Fibroblast of villous mesenchyme (primary cell): ENCODE results near the gene PCDH17. TPM values are rescaled to one million over a fixed set of nuclear protein-coding genes. Genes with fewer than 3 reads are reported as not detected.

Source experiments
- DNase-seq: peaks from one replicate; pipeline ENCODE4 v3.0.0-alpha.2; 2010; ENCODE audit warnings: low read depth
- H3K4me3 ChIP-seq: 2 replicates; pipeline ENCODE4 v1.5.1; 2011; ENCODE audit warnings: low read depth, mild to moderate bottlenecking, low read length
- CTCF ChIP-seq: IDR thresholded peaks from 2 replicates; pipeline ENCODE4 v1.5.1; 2012; ENCODE audit warnings: low read depth, mild to moderate bottlenecking, low read length; ENCODE audit not compliant: insufficient read depth
- total RNA-seq: library from RNA; depleted of rRNA; stranded (reverse); fragments of >200 nt; gene quantifications from 2 replicates; pipeline ENCODE4 v1.2.3, GENCODE V29; 2012

Gene PCDH17
- total RNA-seq, 1 donor, result 0.86 TPM

- DNase-seq, result no peak
- no peak overlapping the region for H3K4me3 ChIP-seq
- no peak for TF ChIP-seq CTCF
These were observed 95.4 kb downstream of the PCDH17 start for GRCh38 chr13:57726981-57727380.

GRCh38 chr13:57734306-57734705 lies 102.8 kb downstream of the PCDH17 start:
- no peak for DNase-seq
- no peak for TF ChIP-seq CTCF
- H3K4me3 ChIP-seq, result no peak overlapping the region

DNA sequence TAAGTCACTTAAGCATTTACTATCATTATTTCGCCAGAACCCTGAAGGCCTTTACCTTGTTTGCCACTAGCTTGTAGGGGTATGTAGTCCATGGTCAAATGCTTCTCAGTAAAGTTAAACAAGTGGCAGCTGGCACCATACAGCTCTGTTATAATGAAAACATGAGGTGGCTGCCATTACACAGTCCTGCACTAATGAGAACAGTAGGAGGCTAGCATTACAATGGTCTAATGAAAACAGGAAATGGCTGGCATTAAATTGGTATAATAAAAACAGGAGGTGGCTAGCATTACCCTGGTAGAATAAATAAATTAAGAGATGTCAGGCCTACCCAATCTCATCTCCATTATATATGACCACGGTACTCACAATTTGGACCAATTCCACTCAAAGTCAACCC lies 107.5 kb downstream of the PCDH17 start:
- no peak overlapping the region for H3K4me3 ChIP-seq
- no peak for DNase-seq
- TF ChIP-seq CTCF, result no peak

- TF ChIP-seq CTCF, result no peak
- H3K4me3 ChIP-seq, result no peak overlapping the region
- no peak for DNase-seq
These were observed 108.1 kb downstream of the PCDH17 start for GRCh38 chr13:57739543-57740190.

DNA sequence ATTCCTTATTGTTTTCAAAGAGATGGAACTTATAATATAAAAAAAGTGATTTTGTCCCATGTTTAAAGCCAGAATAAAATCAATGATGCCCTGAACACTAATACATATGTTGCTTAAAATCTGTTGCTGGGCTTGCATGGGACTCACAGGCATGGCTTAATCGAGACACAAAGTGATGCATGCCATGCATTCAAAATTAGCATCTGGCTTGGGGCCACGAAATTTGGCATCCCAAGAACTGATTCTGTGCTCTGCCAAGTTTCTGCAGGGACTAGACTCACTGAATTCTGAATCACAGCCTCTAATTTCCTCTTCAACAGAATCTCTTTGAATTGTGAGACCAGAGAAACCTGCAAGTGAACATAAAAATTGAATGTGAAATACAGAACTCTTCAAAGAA lies 109.2 kb downstream of the PCDH17 start:
- no peak for DNase-seq
- no peak for TF ChIP-seq CTCF
- no peak overlapping the region for H3K4me3 ChIP-seq

DNA sequence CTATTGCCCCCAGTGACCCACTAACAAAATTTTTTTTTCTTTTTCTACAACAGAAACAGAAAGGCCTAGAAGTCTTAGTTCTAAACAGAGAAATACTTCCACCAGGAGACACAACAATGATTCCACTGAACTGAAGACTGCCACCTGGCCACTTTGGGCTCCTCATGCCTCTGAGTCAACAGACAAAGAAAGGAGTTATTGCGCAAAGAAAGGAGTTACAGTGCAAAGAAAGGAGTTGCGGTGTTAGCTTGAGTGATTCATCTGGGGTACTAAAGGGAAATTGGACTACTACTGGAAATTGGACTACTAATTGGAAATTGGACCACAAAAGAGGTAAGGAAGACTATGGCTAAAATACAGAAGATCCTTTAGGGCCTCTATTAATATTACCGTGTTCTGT lies 116.6 kb downstream of the PCDH17 start:
- TF ChIP-seq CTCF, result no peak
- DNase-seq, result no peak
- H3K4me3 ChIP-seq, result no peak overlapping the region

DNA sequence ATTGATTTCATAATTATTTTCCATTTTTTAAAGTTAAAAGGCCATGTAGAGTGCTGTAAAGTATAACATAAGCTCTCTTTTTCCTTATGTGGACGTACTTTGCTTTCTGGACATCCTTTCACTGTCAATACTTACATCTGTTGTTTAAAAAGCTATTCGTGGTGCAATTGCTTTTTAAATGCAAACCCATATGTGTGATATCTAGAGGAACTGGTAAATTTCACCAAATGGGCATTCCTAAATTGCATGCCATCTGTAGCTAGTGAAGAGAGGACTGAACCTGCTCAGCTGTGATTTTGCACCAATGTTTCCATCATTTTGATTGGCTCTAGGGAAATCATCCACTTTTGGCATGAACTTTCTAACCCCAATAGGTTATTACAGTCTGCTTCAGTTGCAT lies 129.4 kb downstream of the PCDH17 start:
- no peak for TF ChIP-seq CTCF
- no peak for DNase-seq
- no peak overlapping the region for H3K4me3 ChIP-seq
